Muscle of leg (tissue), 11 donors: ENCODE data around the gene TMPRSS6. TPM values are rescaled to one million over a fixed set of nuclear protein-coding genes. Genes with fewer than 3 reads are reported as not detected.
A peak's percentile ranks its signal among the peaks of the same experiment; 100 is the strongest.

Source experiments
- DNase-seq: peaks from one replicate; pipeline ENCODE4 v3.0.0; 2013
- H3K27ac ChIP-seq: one replicate; pipeline ENCODE4 v1.5.1; 2013; ENCODE audit warnings: mild to moderate bottlenecking, low read length, control low read depth
- H3K27me3 ChIP-seq: one replicate; pipeline ENCODE4 v1.6.1; 2013; ENCODE audit warnings: low read length; ENCODE audit not compliant: control insufficient read depth, insufficient read depth
- H3K36me3 ChIP-seq: one replicate; pipeline ENCODE4 v1.6.1; 2013; ENCODE audit warnings: low read length; ENCODE audit not compliant: control insufficient read depth, insufficient read depth
- H3K4me1 ChIP-seq: one replicate; pipeline ENCODE4 v1.6.1; 2013; ENCODE audit warnings: low read length; ENCODE audit not compliant: control insufficient read depth, insufficient read depth
- H3K4me3 ChIP-seq: one replicate; pipeline ENCODE4 v1.5.1; 2013; ENCODE audit warnings: low read length, control low read depth
- H3K9me3 ChIP-seq: replicated peaks from 2 replicates; pipeline ENCODE4 v1.6.1; 2013; ENCODE audit warnings: low read depth, low read length; ENCODE audit not compliant: control insufficient read depth
- WGBS: methylation state at CpG from one replicate; pipeline ENCODE4 v1.1.5; 2013; ENCODE audit warnings: missing lambda C conversion rate; ENCODE audit not compliant: insufficient coverage; 5-methylcytosine and 5-hydroxymethylcytosine counted together
- polyA plus RNA-seq, 8 donors: library from polyadenylated mRNA; unstranded; fragments of 120-200 nt; gene quantifications; one replicate each; pipeline versions ENCODE4 v1.2.1 to v1.2.3, GENCODE V29; 2013; ENCODE audit warnings: inconsistent platforms in 1 of 8, low replicate concordance in 1 of 8; ENCODE audit not compliant: insufficient read length in 8 of 8, insufficient read depth in 1 of 8
- total RNA-seq: library from RNA; stranded (reverse); fragments of 120-200 nt; gene quantifications from one replicate; pipeline ENCODE4 v1.2.4, GENCODE V29; 2013

Gene TMPRSS6
- total and polyA plus RNA-seq, 9 donors: 0.04 to 0.18 (median 0.11) TPM; not detected in 1

- no peak overlapping the region for H3K27ac ChIP-seq
- no peak overlapping the region for H3K4me3 ChIP-seq
- H3K9me3 ChIP-seq: no peaks in the 10 kb centered on the region
- 44% methylated on average over 3 of the region's 11 CpGs for WGBS
- DNase-seq: no peak
- H3K4me1 ChIP-seq: no peaks in the 10 kb centered on the region
- H3K36me3 ChIP-seq: no peaks in the 10 kb centered on the region
- H3K27me3 ChIP-seq: peaks cover 45% of the 10 kb centered on the region
Measured at GRCh38 chr22:37069319-37069718, 40.2 kb downstream of the TMPRSS6 start.

- under 1% methylated on average over 32 of the region's 36 CpGs for WGBS
- no peaks in the 10 kb centered on the region for H3K9me3 ChIP-seq
- no peaks in the 10 kb centered on the region for H3K4me1 ChIP-seq
- H3K27me3 ChIP-seq: peaks cover 41% of the 10 kb centered on the region
- no peak overlapping the region for H3K4me3 ChIP-seq
- no peaks in the 10 kb centered on the region for H3K36me3 ChIP-seq
- DNase-seq: no peak
- no peak overlapping the region for H3K27ac ChIP-seq
Measured at GRCh38 chr22:37068859-37069258, 40.7 kb downstream of the TMPRSS6 start.

- H3K9me3 ChIP-seq: no peaks in the 10 kb centered on the region
- WGBS: 59% methylated on average over 7 of the region's 10 CpGs
- no peaks in the 10 kb centered on the region for H3K36me3 ChIP-seq
- no peak overlapping the region for H3K27ac ChIP-seq
- peaks cover 9% of the 10 kb centered on the region for H3K4me1 ChIP-seq
- peaks cover 38% of the 10 kb centered on the region for H3K27me3 ChIP-seq
- no peak overlapping the region for H3K4me3 ChIP-seq
- DNase-seq: no peak
Measured at GRCh38 chr22:37067428-37067827, 42.1 kb downstream of the TMPRSS6 start.

- 72% methylated on average over 8 of the region's 9 CpGs for WGBS
- Histone ChIP-seq H3K9me3 (no peaks in the 10 kb centered on the region), H3K4me1 (peaks cover 10% of the 10 kb centered on the region), H3K4me3 (no peak overlapping the region), H3K27ac (no peak overlapping the region), H3K36me3 (no peaks in the 10 kb centered on the region), H3K27me3 (peaks cover 34% of the 10 kb centered on the region)
- DNase-seq: no peak
Measured at GRCh38 chr22:37065961-37066360, 43.6 kb downstream of the TMPRSS6 start.

- DNase-seq: no peak
- peaks cover 26% of the 10 kb centered on the region for H3K27me3 ChIP-seq
Measured at GRCh38 chr22:37065180-37065579, 44.3 kb downstream of the TMPRSS6 start.

GRCh38 chr22:37064553-37064952 is 45.0 kb downstream of the TMPRSS6 start:
- no peaks in the 10 kb centered on the region for H3K9me3 ChIP-seq
- peaks cover 10% of the 10 kb centered on the region for H3K4me1 ChIP-seq
- no peak overlapping the region for H3K27ac ChIP-seq
- peaks cover 19% of the 10 kb centered on the region for H3K27me3 ChIP-seq
- 77% methylated on average over 10 of the region's 11 CpGs for WGBS
- peaks cover 11% of the 10 kb centered on the region for H3K36me3 ChIP-seq
- no peak for DNase-seq
- no peak overlapping the region for H3K4me3 ChIP-seq

More at GRCh38 chr22:37065180-37065579, 44.3 kb downstream of the TMPRSS6 start:
- H3K27ac ChIP-seq: no peak overlapping the region
- H3K4me3 ChIP-seq: no peak overlapping the region
- WGBS: 83% methylated on average over 3 of the region's 3 CpGs
- peaks cover 10% of the 10 kb centered on the region for H3K4me1 ChIP-seq
- no peaks in the 10 kb centered on the region for H3K9me3 ChIP-seq
- H3K36me3 ChIP-seq: peaks cover 6% of the 10 kb centered on the region

GRCh38 chr22:37063431-37064420 is 45.8 kb downstream of the TMPRSS6 start:
- Histone ChIP-seq H3K27me3 (peaks cover 11% of the 10 kb centered on the region), H3K9me3 (no peaks in the 10 kb centered on the region), H3K27ac (no peak overlapping the region), H3K4me1 (peaks cover 10% of the 10 kb centered on the region), H3K4me3 (no peak overlapping the region), H3K36me3 (peaks cover 15% of the 10 kb centered on the region)
- 84% methylated on average over 25 of the region's 28 CpGs for WGBS
- peak; percentile 28 for DNase-seq

- whole genome bisulfite sequencing: 55% methylated on average over 9 of the region's 15 CpGs
- peaks cover 2% of the 10 kb centered on the region for H3K27me3 ChIP-seq
Measured at GRCh38 chr22:37062702-37063381, 46.7 kb downstream of the TMPRSS6 start.

GRCh38 chr22:37062376-37062675 is 47.2 kb downstream of the TMPRSS6 start:
- no peak for DNase-seq

More at GRCh38 chr22:37062702-37063381, 46.7 kb downstream of the TMPRSS6 start:
- no peak overlapping the region for H3K4me3 ChIP-seq
- H3K4me1 ChIP-seq: peaks cover 10% of the 10 kb centered on the region
- DNase-seq: no peak
- H3K36me3 ChIP-seq: peaks cover 20% of the 10 kb centered on the region
- no peak overlapping the region for H3K27ac ChIP-seq
- no peaks in the 10 kb centered on the region for H3K9me3 ChIP-seq

More at GRCh38 chr22:37062376-37062675, 47.2 kb downstream of the TMPRSS6 start:
- Histone ChIP-seq H3K9me3 (no peaks in the 10 kb centered on the region), H3K36me3 (peaks cover 25% of the 10 kb centered on the region), H3K4me3 (no peak overlapping the region), H3K4me1 (peaks cover 10% of the 10 kb centered on the region), H3K27me3 (no peaks in the 10 kb centered on the region), H3K27ac (no peak overlapping the region)
- WGBS: 25% methylated on average over 2 of the region's 7 CpGs
